H9 (cell line): ENCODE measurements around the gene UBAC2. TPM values are rescaled to one million over a fixed set of nuclear protein-coding genes. Genes with fewer than 3 reads are reported as not detected.

Source experiments
- DNase-seq: peaks from one replicate; pipeline ENCODE4 v3.0.0-alpha.2; 2017
- H2AFZ ChIP-seq: one replicate; pipeline ENCODE4 v1.6.1; 2013; ENCODE audit warnings: mild to moderate bottlenecking, low read length, control low read depth, moderate library complexity
- H2AK5ac ChIP-seq: 2 replicates; pipeline ENCODE4 v1.6.1; 2013; ENCODE audit warnings: low read length, control low read depth, mixed read lengths; ENCODE audit not compliant: insufficient read length
- H2BK120ac ChIP-seq: one replicate; pipeline ENCODE4 v1.6.1; 2013; ENCODE audit warnings: low read depth, mild to moderate bottlenecking, low read length, control low read depth, inconsistent platforms; ENCODE audit not compliant: poor library complexity, severe bottlenecking
- H2BK12ac ChIP-seq: 2 replicates; pipeline ENCODE4 v1.6.1; 2013; ENCODE audit warnings: low read length, control low read depth, mixed read lengths, low read depth; ENCODE audit not compliant: insufficient read length
- H2BK15ac ChIP-seq: 2 replicates; pipeline ENCODE4 v1.6.1; 2013; ENCODE audit warnings: low read depth, low read length, control low read depth
- H2BK20ac ChIP-seq: one replicate; pipeline ENCODE4 v1.6.1; 2013; ENCODE audit warnings: low read depth, mild to moderate bottlenecking, low read length, control low read depth, inconsistent platforms; ENCODE audit not compliant: poor library complexity, severe bottlenecking
- H2BK5ac ChIP-seq: 2 replicates; pipeline ENCODE4 v1.6.1; 2013; ENCODE audit warnings: low read length, control low read depth, mixed read lengths; ENCODE audit not compliant: insufficient read length
- H3K14ac ChIP-seq: 2 replicates; pipeline ENCODE4 v1.6.1; 2013; ENCODE audit warnings: low read length, control low read depth; ENCODE audit not compliant: insufficient read depth
- H3K18ac ChIP-seq: 2 replicates; pipeline ENCODE4 v1.6.1; 2013; ENCODE audit warnings: low read depth, mild to moderate bottlenecking, mixed read lengths, low read length, control low read depth; ENCODE audit not compliant: insufficient read length
- H3K23ac ChIP-seq: 2 replicates; pipeline ENCODE4 v1.6.1; 2013; ENCODE audit warnings: low read length, control low read depth, mixed read lengths, low read depth; ENCODE audit not compliant: insufficient read length
- H3K23me2 ChIP-seq: 2 replicates; pipeline ENCODE4 v1.6.1; 2013; ENCODE audit warnings: low read depth, mild to moderate bottlenecking, mixed read lengths, low read length, control low read depth; ENCODE audit not compliant: insufficient read length, poor library complexity, severe bottlenecking
- H3K27ac ChIP-seq: 2 replicates; pipeline ENCODE4 v1.5.1; 2013; ENCODE audit warnings: low read length, control low read depth, mixed read lengths, low read depth; ENCODE audit not compliant: insufficient read length
- H3K27me3 ChIP-seq: 2 replicates; pipeline ENCODE4 v1.6.1; 2013; ENCODE audit warnings: low read length, control low read depth, inconsistent platforms; ENCODE audit not compliant: insufficient read depth
- H3K4ac ChIP-seq: 2 replicates; pipeline ENCODE4 v1.6.1; 2013; ENCODE audit warnings: low read depth, mild to moderate bottlenecking, control low read depth, inconsistent platforms, low read length, moderate library complexity
- H3K4me1 ChIP-seq: 2 replicates; pipeline ENCODE4 v1.6.1; 2013; ENCODE audit warnings: low read length, control low read depth, inconsistent platforms; ENCODE audit not compliant: insufficient read depth
- H3K4me2 ChIP-seq: 2 replicates; pipeline ENCODE4 v1.6.1; 2013; ENCODE audit warnings: low read length, control low read depth, mixed read lengths; ENCODE audit not compliant: insufficient read length, insufficient read depth
- H3K56ac ChIP-seq: 2 replicates; pipeline ENCODE4 v1.6.1; 2013; ENCODE audit warnings: low read depth, mild to moderate bottlenecking, mixed read lengths, low read length, control low read depth; ENCODE audit not compliant: insufficient read length
- H3K79me1 ChIP-seq: 2 replicates; pipeline ENCODE4 v1.6.1; 2013; ENCODE audit warnings: low read depth, mild to moderate bottlenecking, moderate library complexity, low read length, control low read depth, inconsistent platforms; ENCODE audit not compliant: insufficient read depth, poor library complexity, severe bottlenecking
- H3K79me2 ChIP-seq: 2 replicates; pipeline ENCODE4 v1.6.1; 2013; ENCODE audit warnings: low read length, control low read depth, inconsistent platforms; ENCODE audit not compliant: insufficient read depth
- H3K9ac ChIP-seq: 2 replicates; pipeline ENCODE4 v1.6.1; 2013; ENCODE audit warnings: low read length, control low read depth, mixed read lengths; ENCODE audit not compliant: insufficient read length; ENCODE audit errors: extremely low read depth
- H3K9me3 ChIP-seq: one replicate; pipeline ENCODE4 v1.6.1; 2013; ENCODE audit warnings: low read depth, low read length, inconsistent platforms; ENCODE audit not compliant: control insufficient read depth
- H3T11ph ChIP-seq: one replicate; pipeline ENCODE4 v1.6.1; 2013; ENCODE audit warnings: mild to moderate bottlenecking, low read length, control low read depth, inconsistent platforms
- H4K20me1 ChIP-seq: one replicate; pipeline ENCODE4 v1.6.1; 2013; ENCODE audit not compliant: control insufficient read depth, insufficient read length, insufficient read depth
- H4K5ac ChIP-seq: 2 replicates; pipeline ENCODE4 v1.6.1; 2013; ENCODE audit warnings: low read depth, mild to moderate bottlenecking, mixed read lengths, low read length, control low read depth; ENCODE audit not compliant: insufficient read length
- H4K8ac ChIP-seq: replicated peaks from 2 replicates; pipeline ENCODE4 v1.6.1; 2013; ENCODE audit warnings: low read length, control low read depth, mixed read lengths, low read depth; ENCODE audit not compliant: insufficient read length
- H4K91ac ChIP-seq: 2 replicates; pipeline ENCODE4 v1.6.1; 2013; ENCODE audit warnings: low read depth, mild to moderate bottlenecking, moderate library complexity, mixed read lengths, low read length, control low read depth; ENCODE audit not compliant: insufficient read length
- H3K27ac Mint-ChIP-seq, 3 experiments: 2 replicates in 2 of 3; 3 replicates in 1 of 3; pipeline ENCODE4 v1.8.0; 2020 to 2021; ENCODE audit warnings: mixed read lengths in 3 of 3, mild to moderate bottlenecking in 1 of 3, moderate library complexity in 1 of 3
- H3K27me3 Mint-ChIP-seq: 2 replicates; pipeline ENCODE4 v1.8.0; 2021; ENCODE audit warnings: low read depth, mild to moderate bottlenecking, moderate library complexity, mixed read lengths
- H3K36me3 Mint-ChIP-seq, 3 experiments: 2 replicates in 2 of 3; 3 replicates in 1 of 3; pipeline ENCODE4 v1.8.0; 2020 to 2021; ENCODE audit warnings: low read depth in 3 of 3, mixed read lengths in 3 of 3; ENCODE audit not compliant: insufficient read depth in 1 of 3
- H3K4me1 Mint-ChIP-seq, 2 experiments: 2 replicates each; pipeline ENCODE4 v1.8.0; 2020; ENCODE audit warnings: mixed read lengths in 2 of 2
- H3K4me3 Mint-ChIP-seq, 2 experiments: 2 replicates in 1 of 2; 3 replicates in 1 of 2; pipeline ENCODE4 v1.8.0; 2020 to 2021; ENCODE audit warnings: mild to moderate bottlenecking in 2 of 2, mixed read lengths in 2 of 2, moderate library complexity in 1 of 2
- H3K9me3 Mint-ChIP-seq, 2 experiments: 2 replicates in 1 of 2; 3 replicates in 1 of 2; pipeline ENCODE4 v1.8.0; 2020; ENCODE audit warnings: mild to moderate bottlenecking in 2 of 2, mixed read lengths in 2 of 2, moderate library complexity in 1 of 2
- WGBS: extraction: QIAGEN DNeasy Blood & Tissue Kit; methylation state at CpG from one replicate; pipeline ENCODE4 v1.1.7; 2013; ENCODE audit warnings: missing lambda C conversion rate, low lambda C conversion rate, mixed read lengths; ENCODE audit not compliant: insufficient read length; ENCODE audit errors: extremely low coverage; 5-methylcytosine and 5-hydroxymethylcytosine counted together
- total RNA-seq: library from RNA; stranded (reverse); gene quantifications from 2 replicates; pipeline ENCODE4 v1.2.1, GENCODE V29; 2021
- TF ChIP-seq, protein P1 (sequence below): fragments of 200-600 bp; sonication (generic); conservative IDR thresholded peaks from 3 replicates; pipeline ENCODE4 v1.8.0; 2021; ENCODE audit warnings: antibody characterized with exemption, mild to moderate bottlenecking

Gene UBAC2
- total RNA-seq, 1 experiment from 2014 or later, result 52.3 TPM

DNA sequence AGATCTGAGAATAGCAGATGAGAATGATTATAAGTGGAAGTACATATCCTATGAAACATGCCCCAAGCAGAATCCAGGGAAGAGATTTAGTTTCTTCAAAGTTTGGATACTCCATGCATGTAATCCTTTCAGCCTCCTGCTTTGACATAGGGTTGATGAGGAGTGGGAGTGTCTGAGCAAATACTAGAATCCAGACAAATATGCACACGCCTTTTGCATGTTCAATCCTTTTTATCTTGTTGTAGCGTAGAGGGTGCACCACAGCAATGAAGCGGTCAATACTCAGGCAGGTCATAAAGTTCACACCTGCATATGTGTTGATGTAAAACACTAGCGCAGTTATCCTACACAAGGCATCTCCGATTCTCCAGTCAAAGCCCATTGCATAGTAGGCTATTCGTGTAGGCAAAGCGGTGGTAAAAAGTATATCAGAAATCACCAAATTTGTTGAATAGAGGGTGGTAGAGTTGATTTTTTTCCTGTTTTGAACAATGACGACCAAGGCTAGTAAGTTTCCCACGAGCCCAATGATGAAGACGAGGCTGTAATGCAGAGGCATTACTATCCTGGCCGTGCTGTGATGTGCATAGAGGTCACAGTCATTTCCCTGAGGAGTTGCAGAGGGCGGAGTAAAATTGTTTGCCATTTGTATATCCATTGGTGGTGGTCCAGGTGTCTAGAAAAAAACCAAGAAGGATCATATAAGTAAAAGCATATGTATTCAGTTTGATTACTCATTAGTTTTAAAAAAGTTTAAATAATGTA, 95.0 kb downstream of the UBAC2 start:
- H3K27ac ChIP-seq, result no peak overlapping the region
- H3K23me2 ChIP-seq, result no peaks in the 10 kb centered on the region
- no peak overlapping the region for H3T11ph ChIP-seq
- TF ChIP-seq, protein P1, sequence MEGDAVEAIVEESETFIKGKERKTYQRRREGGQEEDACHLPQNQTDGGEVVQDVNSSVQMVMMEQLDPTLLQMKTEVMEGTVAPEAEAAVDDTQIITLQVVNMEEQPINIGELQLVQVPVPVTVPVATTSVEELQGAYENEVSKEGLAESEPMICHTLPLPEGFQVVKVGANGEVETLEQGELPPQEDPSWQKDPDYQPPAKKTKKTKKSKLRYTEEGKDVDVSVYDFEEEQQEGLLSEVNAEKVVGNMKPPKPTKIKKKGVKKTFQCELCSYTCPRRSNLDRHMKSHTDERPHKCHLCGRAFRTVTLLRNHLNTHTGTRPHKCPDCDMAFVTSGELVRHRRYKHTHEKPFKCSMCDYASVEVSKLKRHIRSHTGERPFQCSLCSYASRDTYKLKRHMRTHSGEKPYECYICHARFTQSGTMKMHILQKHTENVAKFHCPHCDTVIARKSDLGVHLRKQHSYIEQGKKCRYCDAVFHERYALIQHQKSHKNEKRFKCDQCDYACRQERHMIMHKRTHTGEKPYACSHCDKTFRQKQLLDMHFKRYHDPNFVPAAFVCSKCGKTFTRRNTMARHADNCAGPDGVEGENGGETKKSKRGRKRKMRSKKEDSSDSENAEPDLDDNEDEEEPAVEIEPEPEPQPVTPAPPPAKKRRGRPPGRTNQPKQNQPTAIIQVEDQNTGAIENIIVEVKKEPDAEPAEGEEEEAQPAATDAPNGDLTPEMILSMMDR, result no peak
- H2BK5ac ChIP-seq, result no peak overlapping the region
- H3K14ac ChIP-seq, result no peak overlapping the region
- H3K18ac ChIP-seq, result no peak overlapping the region
- no peaks in the 10 kb centered on the region for H3K27me3 ChIP-seq
- H2BK15ac ChIP-seq, result no peak overlapping the region
- no peak overlapping the region for H3K23ac ChIP-seq
- H4K8ac ChIP-seq, result no peak overlapping the region
- no peak overlapping the region for H2BK12ac ChIP-seq
- no peaks in the 10 kb centered on the region for H3K79me2 ChIP-seq
- no peaks in the 10 kb centered on the region for H3K79me1 ChIP-seq
- H2BK20ac ChIP-seq, result no peak overlapping the region
- Mint-ChIP-seq H3K4me3 (no peak overlapping the region), H3K36me3 (no peaks in the 10 kb centered on the region), H3K4me1 (peaks cover 3 to 5% of the 10 kb centered on the region in 2 experiments; a peak in 2 of 4 replicates), H3K27me3 (no peaks in the 10 kb centered on the region; the same call in 1 of the 2 replicates), H3K9me3 (no peaks in the 10 kb centered on the region), H3K27ac (no peak overlapping the region; a peak in 1 of 7 replicates)
- no peaks in the 10 kb centered on the region for H3K9me3 ChIP-seq
- H2AK5ac ChIP-seq, result no peak overlapping the region
- H3K4ac ChIP-seq, result no peak overlapping the region
- no peak overlapping the region for H2BK120ac ChIP-seq
- H3K4me1 ChIP-seq, result no peaks in the 10 kb centered on the region
- no peak overlapping the region for H4K91ac ChIP-seq
- no peak for DNase-seq
- no peak overlapping the region for H3K56ac ChIP-seq
- whole genome bisulfite sequencing, result no CpG with 5 or more reads among the region's 12 CpGs
- H2AFZ ChIP-seq, result no peak overlapping the region
- no peak overlapping the region for H3K4me2 ChIP-seq
- H3K9ac ChIP-seq, result no peak overlapping the region
- H4K20me1 ChIP-seq, result no peaks in the 10 kb centered on the region
- no peak overlapping the region for H4K5ac ChIP-seq
